Coronary artery (tissue), 2 donors: ENCODE results near the gene MED9.
"Not testable (repeated sequence)": the region's sequence is repeated elsewhere in the genome, so short reads cannot be mapped to it uniquely, and the experiment has no call there.

Experiments
- DNase-seq: peaks from one replicate; pipeline ENCODE4 v3.0.0-alpha.2; 2017; ENCODE audit warnings: low spot score
- H3K27ac ChIP-seq, 2 donors: fragments of 200-600 bp; sonication (generic); one replicate each; pipeline ENCODE4 v1.5.1; 2016 to 2019
- H3K4me3 ChIP-seq: fragments of 200-600 bp; sonication (generic); 2 replicates; pipeline ENCODE4 v1.5.1; 2016; ENCODE audit warnings: mild to moderate bottlenecking, moderate library complexity
- TF ChIP-seq, protein P1 (sequence below): fragments of 200-600 bp; sonication (generic); IDR thresholded peaks from one replicate; pipeline ENCODE4 v1.5.1; 2019; ENCODE audit warnings: antibody characterized with exemption

Gene MED9

DNA sequence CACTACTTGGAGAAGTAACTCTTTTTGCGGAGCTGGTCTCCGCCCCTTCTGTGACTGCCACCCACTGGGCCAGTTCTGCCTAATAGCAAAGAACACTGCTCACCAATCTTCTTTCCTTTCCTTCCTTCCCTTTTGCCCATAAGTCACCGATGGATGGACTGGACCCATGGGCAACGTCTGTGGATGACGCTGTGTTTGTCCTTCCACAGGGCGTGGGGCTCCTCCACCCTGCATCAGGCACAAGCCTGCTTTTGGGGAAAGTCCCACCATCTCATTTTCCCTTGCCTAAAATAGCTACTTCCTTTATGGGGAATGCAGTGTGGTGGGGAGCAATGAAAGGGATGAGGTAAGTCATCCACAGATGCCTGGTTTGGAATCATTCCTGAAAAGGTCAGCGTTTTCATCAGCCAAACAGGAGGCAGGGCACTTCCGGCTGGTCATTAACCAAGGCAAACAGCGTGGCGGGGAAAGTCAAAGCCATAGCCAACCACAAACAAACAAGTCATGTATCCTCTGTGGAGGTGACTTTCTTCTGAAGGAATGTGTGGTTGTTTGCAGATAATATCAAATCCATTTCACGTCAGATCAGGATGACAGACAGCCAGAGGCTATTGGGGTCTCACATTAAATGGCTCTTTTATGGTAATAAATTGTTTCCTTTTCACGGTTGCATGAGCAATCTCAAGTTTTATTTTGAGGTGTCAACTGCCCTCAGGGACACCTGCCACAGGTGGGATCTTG, 30.7 kb upstream of the MED9 start:
- Histone ChIP-seq H3K27ac (peak overlapping the region in 1 of 2 donors; percentile 16), H3K4me3 (no peak overlapping the region)
- TF ChIP-seq, protein P1, sequence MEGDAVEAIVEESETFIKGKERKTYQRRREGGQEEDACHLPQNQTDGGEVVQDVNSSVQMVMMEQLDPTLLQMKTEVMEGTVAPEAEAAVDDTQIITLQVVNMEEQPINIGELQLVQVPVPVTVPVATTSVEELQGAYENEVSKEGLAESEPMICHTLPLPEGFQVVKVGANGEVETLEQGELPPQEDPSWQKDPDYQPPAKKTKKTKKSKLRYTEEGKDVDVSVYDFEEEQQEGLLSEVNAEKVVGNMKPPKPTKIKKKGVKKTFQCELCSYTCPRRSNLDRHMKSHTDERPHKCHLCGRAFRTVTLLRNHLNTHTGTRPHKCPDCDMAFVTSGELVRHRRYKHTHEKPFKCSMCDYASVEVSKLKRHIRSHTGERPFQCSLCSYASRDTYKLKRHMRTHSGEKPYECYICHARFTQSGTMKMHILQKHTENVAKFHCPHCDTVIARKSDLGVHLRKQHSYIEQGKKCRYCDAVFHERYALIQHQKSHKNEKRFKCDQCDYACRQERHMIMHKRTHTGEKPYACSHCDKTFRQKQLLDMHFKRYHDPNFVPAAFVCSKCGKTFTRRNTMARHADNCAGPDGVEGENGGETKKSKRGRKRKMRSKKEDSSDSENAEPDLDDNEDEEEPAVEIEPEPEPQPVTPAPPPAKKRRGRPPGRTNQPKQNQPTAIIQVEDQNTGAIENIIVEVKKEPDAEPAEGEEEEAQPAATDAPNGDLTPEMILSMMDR, result no peak
- DNase-seq, result no peak

- Histone ChIP-seq H3K27ac (no peak overlapping the region), H3K4me3 (no peak overlapping the region)
- TF ChIP-seq, protein P1, result no peak
- no peak for DNase-seq
These were observed 30.1 kb upstream of the MED9 start for GRCh38 chr17:17446666-17447155.

- no peak overlapping the region for H3K4me3 ChIP-seq
- no peak overlapping the region for H3K27ac ChIP-seq
- DNase-seq, result no peak
- TF ChIP-seq, protein P1, result no peak
These were observed 29.5 kb upstream of the MED9 start for GRCh38 chr17:17447264-17447663.

- Histone ChIP-seq H3K27ac (no peak overlapping the region), H3K4me3 (no peak overlapping the region)
- no peak for DNase-seq
- TF ChIP-seq, protein P1, result no peak
These were observed 28.7 kb upstream of the MED9 start for GRCh38 chr17:17448076-17448475.

DNA sequence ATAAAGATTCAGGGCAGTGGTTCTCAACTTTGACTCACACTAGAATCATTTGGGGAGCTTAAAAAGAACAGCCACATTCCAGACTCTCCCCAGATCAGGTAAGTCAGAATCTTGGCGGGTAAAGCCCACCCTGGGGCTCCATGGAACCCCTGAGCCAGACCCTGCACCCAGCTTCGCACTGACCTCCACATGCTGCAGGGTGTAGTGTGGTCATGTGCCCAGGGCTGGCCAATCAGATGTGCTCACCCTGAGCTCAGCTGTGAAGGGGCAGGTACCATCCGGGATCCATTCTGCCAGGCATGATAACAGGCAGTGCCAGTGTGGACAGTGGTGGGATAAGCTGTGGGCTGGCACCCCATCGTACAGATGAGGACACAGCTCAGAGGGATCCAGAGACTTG, 28.1 kb upstream of the MED9 start:
- peak; percentile 59 for DNase-seq
- TF ChIP-seq, protein P1, result no peak

DNA sequence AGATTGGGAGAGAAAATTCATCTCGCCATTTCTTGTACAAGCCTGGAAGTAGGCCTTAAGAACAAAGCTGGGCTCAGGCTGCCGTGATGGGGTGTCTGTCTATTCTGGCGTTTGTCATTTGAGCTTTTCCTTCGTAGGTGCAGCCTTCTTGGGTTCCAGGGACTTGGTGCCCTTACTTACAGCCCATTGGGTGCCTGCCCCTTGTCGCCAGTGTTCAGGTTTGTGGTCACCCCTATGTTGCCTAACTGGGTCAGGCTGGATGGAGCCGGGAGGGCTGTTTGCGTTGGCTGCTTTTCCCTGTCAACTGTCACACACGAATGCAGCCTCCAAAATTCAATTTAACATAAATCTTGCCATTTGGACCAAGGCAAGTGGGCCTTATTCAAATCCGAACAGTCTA, 23.7 kb upstream of the MED9 start:
- no peak overlapping the region for H3K27ac ChIP-seq
- TF ChIP-seq, protein P1, result no peak
- peak; percentile 38 for DNase-seq
- no peak overlapping the region for H3K4me3 ChIP-seq

More for the DNA sequence above, 28.1 kb upstream of the MED9 start:
- Histone ChIP-seq H3K4me3 (no peak overlapping the region), H3K27ac (no peak overlapping the region)

DNA sequence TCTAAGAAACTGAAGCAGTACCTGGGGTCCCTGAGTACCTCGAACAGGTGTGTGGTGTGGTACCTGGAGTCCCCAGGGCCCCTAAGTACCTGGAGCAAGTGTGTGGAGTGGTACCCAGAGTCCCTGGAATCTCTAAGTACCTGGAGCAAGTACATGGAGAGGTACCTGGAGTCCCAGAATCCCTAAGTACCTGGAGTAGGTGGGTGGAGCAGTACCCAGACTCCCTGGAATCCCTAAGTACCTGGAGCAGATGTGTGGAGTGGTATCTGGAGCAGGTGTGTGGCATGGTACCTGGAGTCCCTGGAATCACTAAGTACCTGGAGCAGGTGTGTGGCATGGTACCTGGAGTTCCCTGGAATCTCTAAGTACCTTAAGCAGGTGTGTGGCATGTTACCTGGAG, 22.5 kb upstream of the MED9 start:
- TF ChIP-seq, protein P1, result no peak
- no peak overlapping the region for H3K27ac ChIP-seq
- H3K4me3 ChIP-seq, result no peak overlapping the region
- no peak for DNase-seq

- DNase-seq, H3K4me3 ChIP-seq: not testable (repeated sequence)
These were observed 22.1 kb upstream of the MED9 start for GRCh38 chr17:17454700-17455099.

More at GRCh38 chr17:17454700-17455099, 22.1 kb upstream of the MED9 start:
- H3K27ac ChIP-seq, result not testable (repeated sequence)
